HEK293 (cell line): ENCODE results near the gene DDB1.

Source experiments
- BCL11B ChIP-seq: fragments of 450-650 bp; formaldehyde crosslinking; IDR thresholded peaks from 2 replicates; pipeline ENCODE4 v1.5.1; 2016; ENCODE audit warnings: low read depth, missing biosample characterization, missing genetic modification characterization
- ELK4 ChIP-seq: IDR thresholded peaks from 2 replicates; pipeline ENCODE4 v1.6.1; 2011; ENCODE audit warnings: mild to moderate bottlenecking, low read depth, low read length, borderline replicate concordance
- GLI2 ChIP-seq: fragments of 450-650 bp; formaldehyde crosslinking; IDR thresholded peaks from 2 replicates; pipeline ENCODE4; 2017; ENCODE audit warnings: missing biosample characterization, missing genetic modification characterization, low read depth, borderline replicate concordance
- GLIS2 ChIP-seq: fragments of 450-650 bp; formaldehyde crosslinking; IDR thresholded peaks from 2 replicates; pipeline ENCODE4 v1.5.1; 2016; ENCODE audit warnings: missing biosample characterization, missing genetic modification characterization
- HIC1 ChIP-seq: fragments of 450-650 bp; formaldehyde crosslinking; IDR thresholded peaks from 2 replicates; pipeline ENCODE4 v1.5.1; 2016; ENCODE audit warnings: missing biosample characterization, missing genetic modification characterization
- KLF8 ChIP-seq: fragments of 450-650 bp; formaldehyde crosslinking; IDR thresholded peaks from 2 replicates; pipeline ENCODE4 v1.5.1; 2016; ENCODE audit warnings: missing biosample characterization, missing genetic modification characterization
- PATZ1 ChIP-seq: fragments of 450-650 bp; formaldehyde crosslinking; IDR thresholded peaks from 2 replicates; pipeline ENCODE4 v1.5.1; 2016; ENCODE audit warnings: missing biosample characterization, missing genetic modification characterization
- SP7 ChIP-seq: fragments of 450-650 bp; formaldehyde crosslinking; IDR thresholded peaks from 2 replicates; pipeline ENCODE4 v1.5.1; 2016; ENCODE audit warnings: missing biosample characterization, missing genetic modification characterization
- ZBTB1 ChIP-seq: fragments of 450-650 bp; formaldehyde crosslinking; IDR thresholded peaks from 2 replicates; pipeline ENCODE4 v1.5.1; 2016; ENCODE audit warnings: missing biosample characterization, missing genetic modification characterization
- ZBTB10 ChIP-seq: fragments of 450-650 bp; formaldehyde crosslinking; IDR thresholded peaks from 2 replicates; pipeline ENCODE4 v1.5.1; 2016; ENCODE audit warnings: missing biosample characterization, missing genetic modification characterization
- ZFHX2 ChIP-seq: fragments of 450-650 bp; formaldehyde crosslinking; conservative IDR thresholded peaks from 2 replicates; pipeline ENCODE4 v1.5.1; 2016; ENCODE audit warnings: missing biosample characterization, missing genetic modification characterization
- ZFP3 ChIP-seq: fragments of 450-650 bp; formaldehyde crosslinking; IDR thresholded peaks from 2 replicates; pipeline ENCODE4 v1.5.1; 2016; ENCODE audit warnings: low read depth, missing biosample characterization, missing genetic modification characterization
- ZIC2 ChIP-seq: fragments of 450-650 bp; formaldehyde crosslinking; IDR thresholded peaks from 2 replicates; pipeline ENCODE4 v1.5.1; 2016; ENCODE audit warnings: missing biosample characterization, missing genetic modification characterization
- ZNF221 ChIP-seq: fragments of 450-650 bp; formaldehyde crosslinking; IDR thresholded peaks from 2 replicates; pipeline ENCODE4 v1.5.1; 2017; ENCODE audit warnings: missing biosample characterization, missing genetic modification characterization, borderline replicate concordance
- ZNF239 ChIP-seq: fragments of 450-650 bp; formaldehyde crosslinking; IDR thresholded peaks from 2 replicates; pipeline ENCODE4 v1.5.1; 2016; ENCODE audit warnings: missing biosample characterization, missing genetic modification characterization
- ZNF335 ChIP-seq: fragments of 450-650 bp; formaldehyde crosslinking; conservative IDR thresholded peaks from 2 replicates; pipeline ENCODE4 v1.5.1; 2016; ENCODE audit warnings: missing biosample characterization, missing genetic modification characterization
- ZNF394 ChIP-seq: fragments of 450-650 bp; formaldehyde crosslinking; IDR thresholded peaks from 2 replicates; pipeline ENCODE4 v1.5.1; 2016; ENCODE audit warnings: missing biosample characterization, missing genetic modification characterization, mild to moderate bottlenecking, moderate library complexity, borderline replicate concordance
- ZNF501 ChIP-seq: fragments of 450-650 bp; formaldehyde crosslinking; IDR thresholded peaks from 2 replicates; pipeline ENCODE4 v1.5.1; 2016; ENCODE audit warnings: missing biosample characterization, missing genetic modification characterization
- ZNF548 ChIP-seq: fragments of 450-650 bp; formaldehyde crosslinking; IDR thresholded peaks from 2 replicates; pipeline ENCODE4 v1.5.1; 2016; ENCODE audit warnings: missing biosample characterization, missing genetic modification characterization
- ZNF549 ChIP-seq: fragments of 450-650 bp; IDR thresholded peaks from 2 replicates; pipeline ENCODE4 v1.5.1; 2018; ENCODE audit warnings: missing biosample characterization, missing genetic modification characterization, mild to moderate bottlenecking, inconsistent platforms, moderate library complexity
- ZNF561 ChIP-seq: fragments of 450-650 bp; IDR thresholded peaks from 2 replicates; pipeline ENCODE4 v1.5.1; 2018; ENCODE audit warnings: missing biosample characterization, missing genetic modification characterization, borderline replicate concordance
- ZNF596 ChIP-seq: fragments of 450-650 bp; IDR thresholded peaks from 2 replicates; pipeline ENCODE4 v1.5.0; 2018; ENCODE audit warnings: missing biosample characterization, mild to moderate bottlenecking, missing genetic modification characterization, moderate library complexity
- ZNF610 ChIP-seq: fragments of 450-650 bp; formaldehyde crosslinking; IDR thresholded peaks from 2 replicates; pipeline ENCODE4 v1.5.1; 2016; ENCODE audit warnings: missing biosample characterization, missing genetic modification characterization, borderline replicate concordance
- ZNF692 ChIP-seq: fragments of 450-650 bp; formaldehyde crosslinking; IDR thresholded peaks from 2 replicates; pipeline ENCODE4 v1.5.1; 2016; ENCODE audit warnings: missing biosample characterization, missing genetic modification characterization
- ZNF837 ChIP-seq: fragments of 450-650 bp; formaldehyde crosslinking; IDR thresholded peaks from 2 replicates; pipeline ENCODE4 v1.5.1; 2016; ENCODE audit warnings: missing biosample characterization, missing genetic modification characterization
- ZSCAN16 ChIP-seq: fragments of 450-650 bp; formaldehyde crosslinking; IDR thresholded peaks from 2 replicates; pipeline ENCODE4 v1.5.1; 2016; ENCODE audit warnings: missing biosample characterization, missing genetic modification characterization
- ZSCAN30 ChIP-seq: fragments of 450-650 bp; IDR thresholded peaks from 2 replicates; pipeline ENCODE4 v1.5.1; 2018; ENCODE audit warnings: missing biosample characterization, mild to moderate bottlenecking, missing genetic modification characterization, moderate library complexity
- ZSCAN5A ChIP-seq: fragments of 450-650 bp; formaldehyde crosslinking; IDR thresholded peaks from 2 replicates; pipeline ENCODE4 v1.5.1; 2016; ENCODE audit warnings: missing biosample characterization, missing genetic modification characterization

Gene DDB1

GRCh38 chr11:61293867-61294716 is 38.8 kb downstream of the DDB1 start (continued):
- peak; percentile 92 for TF ChIP-seq ZNF692 (tag by site-specific recombination)
- 0 out of 2 replicates have a peak, but pooled peaks have one; percentile 41 for TF ChIP-seq SP7
- TF ChIP-seq BCL11B (tag by site-specific recombination) = peak; percentile 16; the same call in 1 of the 2 replicates
- TF ChIP-seq ZNF239 (tag by site-specific recombination) = no peak
- TF ChIP-seq ZBTB1 (tag by site-specific recombination) = 0 out of 2 replicates have a peak, but pooled peaks have one; percentile 33
- peak; percentile 19; the same call in 1 of the 2 replicates for TF ChIP-seq ZNF561 (tag by site-specific recombination)
- no peak for TF ChIP-seq ZNF837 (tag by site-specific recombination)
- no peak for TF ChIP-seq ZNF221 (tag by site-specific recombination)
- TF ChIP-seq PATZ1 = peak; percentile 91
- peak; percentile 20; the same call in 1 of the 2 replicates for TF ChIP-seq KLF8 (tag by site-specific recombination)
- TF ChIP-seq ZNF610 (tag by site-specific recombination) = no peak
- TF ChIP-seq ZFP3 = no peak
- TF ChIP-seq ZNF394 (tag by site-specific recombination) = no peak
- no peak for TF ChIP-seq ELK4
- 0 out of 2 replicates have a peak, but pooled peaks have one; percentile 58 for TF ChIP-seq ZNF501
- TF ChIP-seq ZNF596 (tag by site-specific recombination) = no peak
- no peak for TF ChIP-seq ZNF549 (tag by site-specific recombination)
- peak; percentile 79 for TF ChIP-seq ZFHX2 (tag by site-specific recombination)
- no peak for TF ChIP-seq GLI2 (tag by site-specific recombination)
- TF ChIP-seq HIC1 = peak; percentile 83
- TF ChIP-seq ZBTB10 (tag by site-specific recombination) = peak; percentile 52; the same call in 1 of the 2 replicates
- TF ChIP-seq ZSCAN5A (tag by site-specific recombination) = no peak
- no peak for TF ChIP-seq ZNF548 (tag by site-specific recombination)
- peak; percentile 81; the same call in 1 of the 2 replicates for TF ChIP-seq ZSCAN30 (tag by site-specific recombination)
- TF ChIP-seq ZSCAN16 (tag by site-specific recombination) = 0 out of 2 replicates have a peak, but pooled peaks have one; percentile 18
- peak; percentile 93 for TF ChIP-seq ZNF335 (tag by site-specific recombination)
- peak; percentile 95 for TF ChIP-seq ZIC2
- peak; percentile 93 for TF ChIP-seq GLIS2 (tag by site-specific recombination)
